ENCODE measurements around the gene PDE8B.

The PDE8B gene

GRCh38 chr5:77328930-77329647 is 118.6 kb downstream of the PDE8B start:
- no peak overlapping the region for H3K18ac ChIP-seq (ENCODE audit: low read length)
- H3K9me3 ChIP-seq (replicated peaks in 1 of 2; ENCODE audit: control insufficient read depth in 2 of 2, insufficient read depth in 1 of 2, low read depth in 1 of 2, low read length in 2 of 2), result no peaks in the 10 kb centered on the region
- no peak overlapping the region for H2AFZ ChIP-seq (ENCODE audit: low read length)
- H3K27me3 ChIP-seq (ENCODE audit: control insufficient read depth in 3 of 3, insufficient read depth in 3 of 3, low read depth in 1 of 3, low read length in 3 of 3), result peaks cover 0 to 8% (median 0%) of the 10 kb centered on the region in 3 experiments
- no peak overlapping the region for H2BK120ac ChIP-seq (ENCODE audit: low read depth, low read length)
- WGBS, 2 donors (ENCODE audit: extremely low coverage in 2 of 2, insufficient read length in 2 of 2, insufficient replicate concordance in 1 of 2), result no CpG with 5 or more reads among the region's 10 CpGs
- DNase-seq (ENCODE audit: low spot score), result no peak
- H3K4me2 ChIP-seq (ENCODE audit: insufficient read depth, low read length, poor library complexity, severe bottlenecking), result no peak overlapping the region
- no peak overlapping the region for H3K14ac ChIP-seq (ENCODE audit: low read length)
- H2BK5ac ChIP-seq (ENCODE audit: low read length), result no peak overlapping the region
- H2BK15ac ChIP-seq (ENCODE audit: low read length), result no peak overlapping the region
- H4K8ac ChIP-seq (ENCODE audit: low read depth, low read length), result no peak overlapping the region
- no peak overlapping the region for H4K91ac ChIP-seq (ENCODE audit: low read depth, low read length, poor library complexity)
- H3K4me3 ChIP-seq (ENCODE audit: low read length in 2 of 2), result no peak overlapping the region
- no peak overlapping the region for H3K9ac ChIP-seq (ENCODE audit: low read depth, low read length, poor library complexity)
- no peaks in the 10 kb centered on the region for H3K36me3 ChIP-seq (replicated peaks in 1 of 2; ENCODE audit: control insufficient read depth in 2 of 2, insufficient read depth in 2 of 2, low read length in 2 of 2)
- H2AK5ac ChIP-seq (ENCODE audit: low read depth, low read length), result no peak overlapping the region
- H2BK12ac ChIP-seq (ENCODE audit: low read length), result no peak overlapping the region
- H3K4me1 ChIP-seq (ENCODE audit: control insufficient read depth in 2 of 2, insufficient read depth in 1 of 2, low read depth in 1 of 2, low read length in 2 of 2), result peaks cover 0 to 5% of the 10 kb centered on the region in 2 donors
- H3K4ac ChIP-seq (ENCODE audit: low read length), result no peak overlapping the region
- H3K79me1 ChIP-seq (ENCODE audit: low read depth, low read length), result no peaks in the 10 kb centered on the region
- H3K23ac ChIP-seq (ENCODE audit: low read depth, low read length, poor library complexity), result no peak overlapping the region
- no peak overlapping the region for H3K27ac ChIP-seq (replicated peaks; ENCODE audit: low read length)

DNA sequence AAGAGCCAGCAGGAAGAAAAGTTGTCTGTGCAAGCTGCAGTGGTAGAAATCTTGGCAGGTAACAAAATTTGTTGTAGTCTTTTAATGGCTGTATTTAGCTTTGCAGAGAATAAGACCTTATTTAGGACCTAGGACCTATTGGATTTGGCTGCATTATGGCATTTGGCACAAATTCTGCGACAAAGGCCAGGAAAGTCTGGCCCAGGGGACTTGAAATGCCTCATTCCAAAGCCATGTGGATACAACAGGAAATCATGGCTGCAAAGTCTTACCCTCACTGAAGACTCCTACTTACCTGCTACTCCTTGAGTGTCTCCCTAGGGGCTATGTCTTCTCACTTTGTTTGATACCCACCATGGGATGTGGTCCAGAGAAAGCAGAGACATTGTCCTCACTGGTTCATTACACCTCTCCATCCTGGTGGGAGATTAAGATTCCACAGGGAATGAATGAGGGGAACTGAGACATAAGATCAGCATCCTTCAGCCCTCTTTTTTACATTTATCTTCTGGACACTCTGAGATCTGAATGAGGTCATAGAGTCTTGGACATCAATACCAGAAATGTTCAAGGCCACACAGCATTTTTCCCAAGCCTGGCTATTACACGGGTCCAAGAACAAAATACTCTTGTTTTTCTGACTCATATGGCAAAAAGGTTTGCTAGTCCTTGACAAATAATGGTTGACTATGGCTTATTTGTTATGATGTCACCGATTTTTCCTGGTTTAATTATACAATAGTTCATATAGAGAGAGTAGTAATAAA is 119.4 kb downstream of the PDE8B start:
- no peak overlapping the region for H2BK12ac ChIP-seq (ENCODE audit: low read length)
- H3K27me3 ChIP-seq (ENCODE audit: control insufficient read depth in 3 of 3, insufficient read depth in 3 of 3, low read depth in 1 of 3, low read length in 3 of 3), result peaks cover 0 to 8% (median 0%) of the 10 kb centered on the region in 3 experiments
- H3K9me3 ChIP-seq (replicated peaks in 1 of 2; ENCODE audit: control insufficient read depth in 2 of 2, insufficient read depth in 1 of 2, low read depth in 1 of 2, low read length in 2 of 2), result no peaks in the 10 kb centered on the region
- no peak overlapping the region for H3K4ac ChIP-seq (ENCODE audit: low read length)
- no peak overlapping the region for H3K4me3 ChIP-seq (ENCODE audit: low read length in 2 of 2)
- H3K36me3 ChIP-seq (replicated peaks in 1 of 2; ENCODE audit: control insufficient read depth in 2 of 2, insufficient read depth in 2 of 2, low read length in 2 of 2), result no peaks in the 10 kb centered on the region
- H3K14ac ChIP-seq (ENCODE audit: low read length), result no peak overlapping the region
- no peak overlapping the region for H2BK120ac ChIP-seq (ENCODE audit: low read depth, low read length)
- H3K23ac ChIP-seq (ENCODE audit: low read depth, low read length, poor library complexity), result no peak overlapping the region
- no peak overlapping the region for H3K27ac ChIP-seq (replicated peaks; ENCODE audit: low read length)
- no peak overlapping the region for H4K91ac ChIP-seq (ENCODE audit: low read depth, low read length, poor library complexity)
- no peak for DNase-seq (ENCODE audit: low spot score)
- H3K4me1 ChIP-seq (ENCODE audit: control insufficient read depth in 2 of 2, insufficient read depth in 1 of 2, low read depth in 1 of 2, low read length in 2 of 2), result peaks cover 0 to 5% of the 10 kb centered on the region in 2 donors
- no peak overlapping the region for H2BK5ac ChIP-seq (ENCODE audit: low read length)
- H2BK15ac ChIP-seq (ENCODE audit: low read length), result no peak overlapping the region
- no CpG with 5 or more reads among the region's 3 CpGs for WGBS, 2 donors (ENCODE audit: extremely low coverage in 2 of 2, insufficient read length in 2 of 2, insufficient replicate concordance in 1 of 2)
- no peak overlapping the region for H2AK5ac ChIP-seq (ENCODE audit: low read depth, low read length)
- no peak overlapping the region for H2AFZ ChIP-seq (ENCODE audit: low read length)
- no peaks in the 10 kb centered on the region for H3K79me1 ChIP-seq (ENCODE audit: low read depth, low read length)
- no peak overlapping the region for H4K8ac ChIP-seq (ENCODE audit: low read depth, low read length)
- no peak overlapping the region for H3K18ac ChIP-seq (ENCODE audit: low read length)
- no peak overlapping the region for H3K4me2 ChIP-seq (ENCODE audit: insufficient read depth, low read length, poor library complexity, severe bottlenecking)
- H3K9ac ChIP-seq (ENCODE audit: low read depth, low read length, poor library complexity), result no peak overlapping the region

DNA sequence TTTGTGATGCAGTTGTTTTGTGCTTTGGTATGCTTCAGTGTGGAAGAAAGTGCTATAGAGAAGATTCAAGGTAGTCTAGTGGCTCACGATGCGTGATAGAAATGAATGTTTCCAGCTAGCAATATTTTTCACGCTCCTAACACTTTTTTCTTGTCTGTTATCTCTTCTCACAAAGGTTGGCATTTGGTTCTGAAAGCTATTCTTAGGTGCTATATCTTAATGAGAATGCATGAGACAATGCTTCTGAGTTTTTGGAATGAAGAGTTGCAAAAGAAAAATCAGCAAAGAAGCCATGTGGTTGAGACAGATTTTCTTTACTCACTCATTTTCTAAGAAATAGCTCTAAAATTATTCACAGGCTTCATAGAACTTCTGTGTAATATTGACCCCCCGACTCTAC is 122.6 kb downstream of the PDE8B start:
- H4K8ac ChIP-seq (ENCODE audit: low read depth, low read length), result no peak overlapping the region
- H3K4me3 ChIP-seq (ENCODE audit: low read length in 2 of 2), result no peak overlapping the region
- H2BK12ac ChIP-seq (ENCODE audit: low read length), result no peak overlapping the region
- no peak overlapping the region for H2AK5ac ChIP-seq (ENCODE audit: low read depth, low read length)
- no peak overlapping the region for H3K14ac ChIP-seq (ENCODE audit: low read length)
- H3K4ac ChIP-seq (ENCODE audit: low read length), result no peak overlapping the region
- H3K79me1 ChIP-seq (ENCODE audit: low read depth, low read length), result no peaks in the 10 kb centered on the region
- no peaks in the 10 kb centered on the region for H3K36me3 ChIP-seq (replicated peaks in 1 of 2; ENCODE audit: control insufficient read depth in 2 of 2, insufficient read depth in 2 of 2, low read length in 2 of 2)
- no peak overlapping the region for H4K91ac ChIP-seq (ENCODE audit: low read depth, low read length, poor library complexity)
- no CpG with 5 or more reads among the region's 4 CpGs for WGBS, 2 donors (ENCODE audit: extremely low coverage in 2 of 2, insufficient read length in 2 of 2, insufficient replicate concordance in 1 of 2)
- no peak overlapping the region for H3K9ac ChIP-seq (ENCODE audit: low read depth, low read length, poor library complexity)
- H3K4me1 ChIP-seq (ENCODE audit: control insufficient read depth in 2 of 2, insufficient read depth in 1 of 2, low read depth in 1 of 2, low read length in 2 of 2), result peaks cover 0 to 5% of the 10 kb centered on the region in 2 donors
- H3K27ac ChIP-seq (replicated peaks; ENCODE audit: low read length), result no peak overlapping the region
- no peak overlapping the region for H2AFZ ChIP-seq (ENCODE audit: low read length)
- no peak for DNase-seq (ENCODE audit: low spot score)
- no peak overlapping the region for H3K4me2 ChIP-seq (ENCODE audit: insufficient read depth, low read length, poor library complexity, severe bottlenecking)
- no peak overlapping the region for H2BK120ac ChIP-seq (ENCODE audit: low read depth, low read length)
- H3K18ac ChIP-seq (ENCODE audit: low read length), result no peak overlapping the region
- H2BK15ac ChIP-seq (ENCODE audit: low read length), result no peak overlapping the region
- no peaks in the 10 kb centered on the region for H3K9me3 ChIP-seq (replicated peaks in 1 of 2; ENCODE audit: control insufficient read depth in 2 of 2, insufficient read depth in 1 of 2, low read depth in 1 of 2, low read length in 2 of 2)
- no peak overlapping the region for H2BK5ac ChIP-seq (ENCODE audit: low read length)
- peaks cover 0 to 14% (median 0%) of the 10 kb centered on the region in 3 experiments for H3K27me3 ChIP-seq (ENCODE audit: control insufficient read depth in 3 of 3, insufficient read depth in 3 of 3, low read depth in 1 of 3, low read length in 3 of 3)
- no peak overlapping the region for H3K23ac ChIP-seq (ENCODE audit: low read depth, low read length, poor library complexity)

DNA sequence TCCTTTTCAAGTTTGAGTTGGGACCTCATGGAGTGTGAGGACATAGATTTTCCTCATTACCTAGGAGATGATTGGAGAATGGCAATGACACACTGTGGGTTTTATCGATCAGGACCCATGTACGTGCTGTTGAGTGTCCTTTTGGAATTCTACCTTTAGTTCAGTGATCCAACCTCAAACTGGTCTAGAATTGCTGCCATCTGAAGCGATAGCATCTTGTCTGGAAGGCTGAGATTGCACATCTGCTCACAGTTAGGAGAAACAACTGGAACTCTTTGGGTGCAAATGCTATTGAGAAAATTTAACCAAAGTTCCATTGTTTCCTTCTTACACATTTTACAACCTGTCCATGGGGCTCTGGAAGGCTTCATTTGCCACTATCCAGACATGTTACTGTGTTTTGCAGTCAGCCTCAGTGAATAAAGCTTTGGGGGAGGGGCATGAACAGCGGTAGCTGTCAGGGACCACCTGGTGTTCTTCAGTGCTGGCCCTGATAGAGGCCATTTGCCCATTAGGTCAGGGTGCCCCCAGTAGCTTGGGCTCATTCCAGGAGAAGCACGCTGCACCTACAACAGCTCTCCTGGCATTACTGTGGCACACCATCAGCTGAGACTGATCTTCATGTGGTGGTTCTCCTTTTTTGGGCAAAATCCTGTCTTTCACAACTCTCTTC is 123.1 kb downstream of the PDE8B start:
- H3K18ac ChIP-seq (ENCODE audit: low read length), result no peak overlapping the region
- H3K4me2 ChIP-seq (ENCODE audit: insufficient read depth, low read length, poor library complexity, severe bottlenecking), result no peak overlapping the region
- no peak overlapping the region for H3K23ac ChIP-seq (ENCODE audit: low read depth, low read length, poor library complexity)
- DNase-seq (ENCODE audit: low spot score), result no peak
- peaks cover 0 to 14% (median 0%) of the 10 kb centered on the region in 3 experiments for H3K27me3 ChIP-seq (ENCODE audit: control insufficient read depth in 3 of 3, insufficient read depth in 3 of 3, low read depth in 1 of 3, low read length in 3 of 3)
- peaks cover 0 to 5% of the 10 kb centered on the region in 2 donors for H3K4me1 ChIP-seq (ENCODE audit: control insufficient read depth in 2 of 2, insufficient read depth in 1 of 2, low read depth in 1 of 2, low read length in 2 of 2)
- H4K91ac ChIP-seq (ENCODE audit: low read depth, low read length, poor library complexity), result no peak overlapping the region
- H4K8ac ChIP-seq (ENCODE audit: low read depth, low read length), result no peak overlapping the region
- no peak overlapping the region for H2AFZ ChIP-seq (ENCODE audit: low read length)
- no peak overlapping the region for H3K27ac ChIP-seq (replicated peaks; ENCODE audit: low read length)
- H2BK5ac ChIP-seq (ENCODE audit: low read length), result no peak overlapping the region
- H3K9me3 ChIP-seq (replicated peaks in 1 of 2; ENCODE audit: control insufficient read depth in 2 of 2, insufficient read depth in 1 of 2, low read depth in 1 of 2, low read length in 2 of 2), result no peaks in the 10 kb centered on the region
- WGBS, 2 donors (ENCODE audit: extremely low coverage in 2 of 2, insufficient read length in 2 of 2, insufficient replicate concordance in 1 of 2), result no CpG with 5 or more reads among the region's 5 CpGs
- no peak overlapping the region for H3K14ac ChIP-seq (ENCODE audit: low read length)
- no peak overlapping the region for H2AK5ac ChIP-seq (ENCODE audit: low read depth, low read length)
- H2BK15ac ChIP-seq (ENCODE audit: low read length), result no peak overlapping the region
- H3K36me3 ChIP-seq (replicated peaks in 1 of 2; ENCODE audit: control insufficient read depth in 2 of 2, insufficient read depth in 2 of 2, low read length in 2 of 2), result no peaks in the 10 kb centered on the region
- H3K4ac ChIP-seq (ENCODE audit: low read length), result no peak overlapping the region
- H3K4me3 ChIP-seq (ENCODE audit: low read length in 2 of 2), result no peak overlapping the region
- H2BK12ac ChIP-seq (ENCODE audit: low read length), result no peak overlapping the region
- no peak overlapping the region for H2BK120ac ChIP-seq (ENCODE audit: low read depth, low read length)
- H3K79me1 ChIP-seq (ENCODE audit: low read depth, low read length), result no peaks in the 10 kb centered on the region
- H3K9ac ChIP-seq (ENCODE audit: low read depth, low read length, poor library complexity), result no peak overlapping the region
